Activated CD4-positive, CD25-positive, alpha-beta regulatory T cell (primary cell): ENCODE measurements around the gene ABCC2.
A peak's percentile ranks its signal among the peaks of the same experiment; 100 is the strongest.
"Not testable (repeated sequence)": the region's sequence is repeated elsewhere in the genome, so short reads cannot be mapped to it uniquely, and the experiment has no call there.

Source experiments
- DNase-seq, 4 experiments: peaks; one replicate each; lab custom pipeline; 2025; lab: John Stamatoyannopoulos, UW

ABCC2 gene

DNA sequence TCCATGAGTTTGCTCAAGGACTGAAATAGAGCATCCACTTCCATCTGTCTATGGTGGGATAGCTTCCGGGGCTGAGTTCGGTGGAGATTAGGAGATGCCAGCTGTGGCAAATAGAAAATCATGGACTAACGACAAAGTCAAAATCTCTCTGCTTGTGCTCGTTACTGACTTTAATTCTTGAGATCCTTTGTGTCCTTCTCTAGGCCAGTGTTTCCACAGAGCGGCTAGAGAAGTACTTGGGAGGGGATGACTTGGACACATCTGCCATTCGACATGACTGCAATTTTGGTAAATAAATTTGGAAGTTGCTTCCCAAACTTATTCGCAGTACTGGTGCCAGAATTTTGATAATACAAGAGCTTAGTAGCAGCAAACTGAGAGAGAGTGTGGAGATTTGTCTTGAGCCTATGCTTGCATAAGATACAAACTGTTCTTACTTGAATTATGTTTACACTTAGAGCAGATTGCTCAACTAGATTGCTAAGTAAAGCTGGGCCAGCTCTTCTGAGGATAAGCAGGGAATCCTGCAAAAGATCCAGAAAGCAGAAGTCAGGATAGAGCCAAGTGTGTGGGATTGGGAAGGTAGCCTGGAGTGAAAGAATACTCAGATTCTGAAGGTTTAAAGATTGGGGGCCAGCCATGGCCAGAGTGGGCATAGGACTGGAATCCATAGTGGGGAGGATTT, 27.6 kb downstream of the ABCC2 start:
- no peak for DNase-seq

- DNase-seq, result no peak
These were observed 29.7 kb downstream of the ABCC2 start for GRCh38 chr10:99812177-99812576.

GRCh38 chr10:99814143-99814542, 31.7 kb downstream of the ABCC2 start:
- no peak for DNase-seq

DNA sequence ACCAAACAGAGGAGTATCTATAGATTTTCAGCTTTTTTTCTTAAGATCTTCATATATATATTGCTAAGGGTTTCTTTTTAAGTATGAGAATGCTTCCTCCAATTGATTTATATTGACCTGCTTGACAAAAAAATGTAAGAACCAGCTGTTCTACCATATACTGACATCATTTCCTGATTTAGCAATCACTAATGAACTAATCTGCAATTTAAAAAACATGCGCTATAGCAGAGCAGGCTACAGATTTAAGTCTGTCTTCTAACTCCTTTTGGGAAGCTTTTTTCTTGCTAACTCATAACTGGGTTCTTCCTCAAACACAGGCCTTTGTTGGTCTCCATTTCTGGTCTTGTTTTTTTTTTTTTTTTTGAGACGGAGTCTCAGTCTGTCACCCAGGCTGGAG, 33.2 kb downstream of the ABCC2 start:
- DNase-seq, result no peak

DNA sequence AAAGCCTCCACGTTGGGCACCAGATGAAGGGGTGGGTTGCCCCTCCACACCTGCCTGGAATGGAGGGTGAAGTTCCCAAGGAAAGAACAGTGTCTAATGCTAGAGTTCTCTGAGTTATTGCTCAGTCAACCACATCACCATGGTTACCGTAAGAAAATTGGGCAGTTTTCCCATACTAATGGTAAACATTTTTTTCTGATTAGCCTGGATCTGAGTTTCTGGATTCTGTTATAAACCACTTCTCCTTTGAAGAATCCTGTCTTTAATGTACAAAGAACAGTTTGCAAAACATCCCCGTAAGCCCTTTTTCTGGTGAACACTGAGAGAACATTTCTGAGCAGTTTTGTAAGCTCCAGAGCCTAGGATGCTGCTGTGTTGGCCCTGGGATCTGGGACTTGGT, 45.5 kb downstream of the ABCC2 start:
- no peak for DNase-seq

GRCh38 chr10:99828464-99828863, 46.0 kb downstream of the ABCC2 start:
- no peak for DNase-seq

GRCh38 chr10:99832439-99832838, 50.0 kb downstream of the ABCC2 start:
- no peak for DNase-seq

DNA sequence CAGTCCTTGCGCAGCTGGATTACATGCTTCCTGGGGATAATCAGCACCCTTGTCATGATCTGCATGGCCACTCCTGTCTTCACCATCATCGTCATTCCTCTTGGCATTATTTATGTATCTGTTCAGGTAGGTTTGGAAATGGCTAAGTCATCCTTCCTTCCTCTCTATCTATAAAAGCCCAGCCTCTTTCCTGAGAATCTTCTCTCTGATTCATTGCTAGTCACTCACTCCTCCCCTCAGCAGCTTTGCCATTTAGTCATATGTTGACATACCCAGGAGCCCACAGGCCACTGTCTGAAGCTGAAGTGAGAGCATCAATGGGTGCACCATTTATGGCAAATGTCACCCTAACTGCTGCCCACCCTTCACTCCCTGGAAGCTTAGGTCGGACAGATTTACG, 52.0 kb downstream of the ABCC2 start:
- no peak for DNase-seq

DNA sequence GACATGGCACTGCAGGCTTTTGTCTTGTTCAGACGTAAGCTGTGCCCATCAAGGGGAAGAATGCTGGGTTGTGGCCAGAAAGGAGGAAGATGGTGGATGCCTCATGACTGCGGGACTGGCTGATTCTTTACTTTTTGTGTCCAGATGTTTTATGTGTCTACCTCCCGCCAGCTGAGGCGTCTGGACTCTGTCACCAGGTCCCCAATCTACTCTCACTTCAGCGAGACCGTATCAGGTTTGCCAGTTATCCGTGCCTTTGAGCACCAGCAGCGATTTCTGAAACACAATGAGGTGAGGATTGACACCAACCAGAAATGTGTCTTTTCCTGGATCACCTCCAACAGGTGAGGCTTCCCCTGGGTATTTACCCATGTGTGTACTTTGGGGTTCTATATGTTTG, 53.5 kb downstream of the ABCC2 start:
- DNase-seq, result no peak

DNA sequence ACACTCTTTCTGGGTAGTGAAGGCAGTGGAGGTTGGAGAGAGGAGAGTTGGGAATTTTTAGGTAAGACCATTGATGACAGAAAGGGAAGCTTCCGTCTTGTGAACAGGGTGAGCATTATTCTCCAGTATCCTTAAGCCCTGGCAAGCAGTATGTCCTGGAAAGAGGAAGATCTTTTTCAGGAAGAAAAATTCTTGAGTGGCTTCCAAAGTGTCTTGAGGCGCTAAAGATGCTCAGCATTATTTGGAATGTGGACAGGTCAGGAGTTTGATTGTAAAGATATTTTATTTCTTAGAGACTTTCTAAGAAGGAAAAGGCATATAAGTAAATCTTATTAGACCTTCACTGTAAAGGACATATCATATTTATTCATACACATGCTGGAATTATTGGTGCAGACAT, 54.3 kb downstream of the ABCC2 start:
- no peak for DNase-seq

- DNase-seq, result not testable (repeated sequence)
These were observed 58.4 kb downstream of the ABCC2 start for GRCh38 chr10:99840859-99841258.

DNA sequence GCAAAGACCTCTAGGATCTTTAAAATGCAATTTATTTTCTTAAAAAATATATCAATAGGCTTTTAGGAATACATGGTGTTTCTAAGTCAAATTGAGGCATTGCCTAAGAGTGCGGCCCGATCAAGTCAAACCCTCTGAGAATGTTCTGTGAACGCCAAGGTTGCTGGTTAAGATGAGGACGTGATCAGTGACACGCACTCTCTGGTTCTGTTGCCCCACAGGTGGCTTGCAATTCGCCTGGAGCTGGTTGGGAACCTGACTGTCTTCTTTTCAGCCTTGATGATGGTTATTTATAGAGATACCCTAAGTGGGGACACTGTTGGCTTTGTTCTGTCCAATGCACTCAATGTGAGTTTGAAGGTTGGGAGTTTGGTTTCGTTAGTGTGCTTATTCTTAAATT, 59.3 kb downstream of the ABCC2 start:
- DNase-seq, result no peak

GRCh38 chr10:99843310-99843709, 60.9 kb downstream of the ABCC2 start:
- DNase-seq, result no peak

- no peak for DNase-seq
These were observed 62.1 kb downstream of the ABCC2 start for GRCh38 chr10:99844433-99844955.

DNA sequence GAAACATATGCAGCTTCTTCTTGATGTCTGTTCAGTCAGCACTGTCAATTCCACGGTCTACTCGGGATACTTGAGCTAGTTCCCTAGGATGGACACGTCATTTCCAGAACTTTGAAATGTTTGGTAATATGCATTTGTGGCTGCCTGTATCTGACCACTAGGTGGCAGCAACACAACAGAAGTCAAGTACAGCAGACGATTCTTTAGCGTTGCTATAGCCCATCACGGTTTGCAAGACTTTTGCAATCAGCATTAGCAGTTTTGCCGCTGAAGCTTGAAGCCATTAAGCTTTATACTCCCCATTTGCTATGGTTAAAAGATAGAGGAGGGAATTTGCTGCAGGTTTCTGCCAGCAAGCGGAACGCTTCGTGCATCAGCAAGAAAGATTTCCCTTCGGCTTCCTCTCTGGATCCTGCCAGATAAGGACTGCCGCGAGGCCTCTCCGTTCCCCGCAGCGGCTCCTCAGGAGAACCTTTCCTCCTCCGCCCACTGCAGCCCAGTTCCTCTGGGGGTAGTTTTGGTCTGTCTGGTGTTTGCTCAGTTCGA, 63.5 kb downstream of the ABCC2 start:
- DNase-seq, result peak; percentile 14 to 41 (median 32)

- no peak for DNase-seq
These were observed 66.6 kb downstream of the ABCC2 start for GRCh38 chr10:99849057-99849456.

DNA sequence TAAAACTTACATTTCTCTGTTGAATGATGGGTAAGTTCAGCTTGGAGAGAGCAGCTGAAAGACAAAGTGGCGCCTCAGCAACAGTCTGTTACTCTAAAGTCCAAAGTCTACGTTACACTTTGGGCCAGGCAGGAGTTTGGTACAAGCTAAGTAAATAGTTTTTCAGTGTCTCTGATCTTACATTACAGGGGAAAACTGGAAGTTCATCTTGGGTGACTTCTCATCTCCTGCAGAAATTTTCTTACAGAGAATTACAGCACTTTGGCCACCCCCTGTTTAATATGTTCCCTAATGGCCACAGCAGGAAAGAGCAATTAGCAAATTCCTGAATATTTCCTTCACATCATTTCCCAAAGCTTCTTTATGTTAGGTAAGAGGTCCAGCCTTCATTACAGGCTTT, 67.1 kb downstream of the ABCC2 start:
- no peak for DNase-seq

DNA sequence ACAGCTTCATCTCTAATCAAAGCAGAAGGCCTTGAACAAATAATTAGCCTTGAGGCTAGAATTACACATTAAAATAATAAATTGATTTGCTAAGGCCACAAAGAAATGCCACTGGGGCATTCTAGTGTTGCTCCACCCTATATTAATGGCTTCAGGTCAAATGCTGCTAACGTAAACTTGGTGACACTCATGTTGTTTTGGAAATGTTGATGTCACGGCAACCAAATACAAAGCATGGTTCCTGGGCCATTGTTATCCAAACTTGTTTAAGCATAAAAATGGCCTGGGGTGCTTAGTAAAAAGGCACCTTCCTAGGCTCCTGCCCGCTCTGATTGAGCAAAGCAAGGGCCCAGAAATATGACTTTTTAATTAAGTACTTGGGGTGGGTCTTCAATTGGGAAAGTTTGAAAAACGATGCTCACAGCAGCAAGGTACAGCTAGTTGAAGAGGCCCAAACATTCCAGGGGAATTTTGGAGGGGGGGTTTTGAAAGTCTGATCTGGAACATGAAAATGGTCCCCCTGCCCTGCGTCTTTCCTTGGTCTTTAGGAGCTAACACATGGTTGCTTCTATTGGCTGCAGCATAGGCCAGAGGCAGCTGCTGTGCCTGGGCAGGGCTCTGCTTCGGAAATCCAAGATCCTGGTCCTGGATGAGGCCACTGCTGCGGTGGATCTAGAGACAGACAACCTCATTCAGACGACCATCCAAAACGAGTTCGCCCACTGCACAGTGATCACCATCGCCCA, 67.8 kb downstream of the ABCC2 start:
- DNase-seq, result no peak

DNA sequence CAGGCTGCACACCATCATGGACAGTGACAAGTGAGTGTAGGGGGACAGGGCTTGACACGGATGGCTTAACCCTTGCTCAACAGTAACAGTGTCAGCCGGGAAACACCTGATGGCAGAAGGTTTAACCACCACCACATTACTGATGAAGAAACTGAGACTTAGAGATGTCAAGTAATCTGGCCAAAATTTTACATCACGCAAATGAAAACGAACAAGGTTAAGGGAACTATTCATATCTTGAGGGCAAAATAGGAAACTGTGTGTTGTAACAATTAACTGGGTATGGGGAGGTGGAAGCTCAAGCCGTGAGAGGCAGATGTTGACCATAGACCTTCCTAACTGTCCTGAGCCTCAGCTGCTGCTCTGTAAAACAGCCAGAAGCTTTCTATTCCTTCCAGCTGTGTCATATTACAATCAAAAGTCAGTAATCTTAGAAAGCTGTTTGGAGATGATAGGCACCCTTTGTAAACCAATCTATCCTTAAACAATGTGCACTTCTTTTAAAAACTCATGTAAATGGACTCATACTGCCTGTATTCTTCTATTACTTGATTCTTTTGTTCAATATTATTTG, 68.4 kb downstream of the ABCC2 start:
- DNase-seq, result no peak

DNA sequence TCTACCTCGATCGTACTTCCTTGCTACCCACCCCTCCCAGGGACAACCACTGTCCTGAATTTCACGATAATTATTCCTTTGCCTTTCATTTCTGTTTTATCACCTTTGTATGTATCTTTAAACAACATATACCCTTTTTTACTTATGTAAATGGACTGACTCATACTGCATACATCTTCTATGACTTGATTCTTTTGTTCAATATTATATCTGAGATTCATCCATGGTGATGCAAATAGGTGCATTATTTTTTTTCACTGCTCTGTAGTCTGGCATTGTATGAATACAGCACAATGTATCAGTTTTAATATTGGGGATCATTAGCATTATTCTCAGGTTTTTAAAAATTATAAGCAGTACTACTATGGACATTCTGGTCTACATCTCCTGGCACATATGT, 69.4 kb downstream of the ABCC2 start:
- no peak for DNase-seq

DNA sequence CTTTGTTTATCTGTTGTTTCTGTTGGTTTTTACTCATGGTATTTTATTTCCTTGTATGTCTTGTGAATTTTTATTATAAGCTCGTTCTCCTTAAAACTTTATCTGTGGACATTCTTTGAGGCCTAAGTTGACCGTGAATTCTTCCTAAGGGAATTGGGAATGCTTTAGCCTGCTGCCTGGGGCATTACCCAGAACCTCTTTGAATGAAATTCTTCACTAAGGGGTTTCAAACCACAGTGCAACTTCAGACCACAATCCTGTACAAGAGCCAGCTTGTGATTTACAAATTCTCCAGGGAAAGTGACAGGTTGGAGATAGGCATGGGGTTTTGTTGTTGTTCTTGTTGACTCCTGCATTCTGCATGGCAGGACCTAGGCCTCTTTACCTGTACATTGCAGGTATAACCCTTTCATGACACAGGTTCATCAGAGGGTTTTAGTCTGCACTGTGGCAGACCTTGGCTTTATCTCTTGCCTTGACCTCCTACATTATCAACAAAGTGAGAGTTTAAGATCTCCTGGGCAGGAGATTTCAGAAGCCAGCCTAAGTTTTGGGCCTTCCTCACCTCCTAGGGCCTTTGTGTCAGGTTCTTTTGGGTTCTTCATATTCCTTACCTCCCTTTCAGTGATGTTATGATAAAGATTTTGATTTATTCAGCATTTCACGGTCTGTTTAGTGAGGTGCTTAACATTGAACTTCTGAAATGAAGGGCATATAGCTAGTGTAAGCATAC, 70.2 kb downstream of the ABCC2 start:
- DNase-seq, result no peak

DNA sequence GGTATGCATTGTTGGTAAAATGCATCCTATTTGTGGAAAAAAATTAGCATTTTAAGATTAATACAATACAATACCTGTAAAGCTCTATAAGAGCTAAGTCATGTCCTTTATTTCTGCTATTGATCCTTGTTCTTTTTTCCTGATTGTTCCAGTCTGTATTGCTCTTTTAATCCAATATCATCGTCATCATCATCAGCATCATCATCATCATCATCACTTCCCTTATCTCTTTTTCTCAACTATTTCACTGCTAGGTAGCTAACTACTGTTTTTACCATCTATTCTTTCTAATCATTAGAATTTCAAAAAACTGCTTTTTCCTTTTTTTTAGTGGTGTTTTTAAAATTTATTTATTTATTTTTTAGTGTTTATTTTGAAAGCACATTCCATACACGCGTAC, 71.2 kb downstream of the ABCC2 start:
- no peak for DNase-seq
